UCSD-AML1 (cell line): ENCODE data around the gene ASAH2B.

ENCODE experiments used
- DNase-seq: peaks from one replicate; lab custom pipeline; 2025; ENCODE audit not compliant: unreplicated experiment; lab: John Stamatoyannopoulos, UW

ASAH2B gene

DNA sequence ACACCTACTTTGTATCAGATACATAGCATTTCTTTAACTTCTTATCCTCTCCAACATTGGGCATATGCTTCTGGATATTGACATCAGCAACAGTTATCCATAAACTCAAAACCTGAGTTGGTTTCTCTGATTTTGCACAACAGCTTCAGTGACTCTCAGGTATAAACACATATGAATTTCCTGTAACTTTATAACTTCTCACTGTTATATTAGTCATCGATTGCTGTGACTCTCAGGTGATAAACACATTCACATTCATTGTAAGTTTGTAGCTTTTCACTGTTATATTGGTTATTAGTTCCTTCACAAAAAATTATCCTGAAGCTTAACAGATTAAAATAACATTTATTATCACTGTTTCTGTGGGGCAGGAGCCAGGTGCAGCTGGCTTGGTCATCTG, 57.0 kb downstream of the ASAH2B start:
- DNase-seq = no peak

DNA sequence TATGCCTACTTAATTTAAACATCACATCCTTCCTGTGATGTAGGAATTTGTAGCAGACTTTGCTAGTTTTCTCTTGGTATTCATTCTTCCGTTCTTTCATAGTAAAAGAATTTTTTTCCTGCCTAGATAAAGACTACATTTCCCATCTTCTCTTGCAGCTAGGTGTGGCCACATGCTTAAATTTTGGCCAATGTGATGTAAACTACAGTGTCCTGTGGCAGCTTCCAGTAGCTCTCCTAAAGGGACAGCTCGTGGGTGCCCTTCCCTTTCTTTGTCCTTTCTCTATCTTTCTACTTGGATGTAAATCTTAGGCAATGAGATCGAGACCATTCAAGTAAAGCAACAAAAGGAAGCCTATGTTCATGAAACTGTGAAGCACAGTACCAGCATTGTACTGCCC, 58.6 kb downstream of the ASAH2B start:
- DNase-seq = no peak

DNA sequence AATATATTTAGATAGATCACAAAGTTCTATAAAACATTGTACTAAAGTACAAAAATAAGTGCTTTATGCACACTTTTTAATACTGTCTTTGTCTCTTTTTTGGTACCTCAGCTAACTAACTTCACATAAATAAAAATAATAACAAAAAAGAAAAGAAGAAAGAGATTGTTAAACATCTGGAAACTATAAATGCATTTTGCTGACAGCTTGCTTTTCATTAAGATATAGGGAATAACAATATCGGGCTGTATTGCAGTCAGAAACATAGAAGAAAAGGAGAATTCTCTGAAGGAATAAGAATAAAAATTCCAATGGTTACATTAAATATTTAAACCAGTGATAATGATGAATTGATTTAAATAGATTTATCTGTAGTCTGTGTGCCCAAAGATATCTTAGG, 59.9 kb downstream of the ASAH2B start:
- DNase-seq = no peak

DNA sequence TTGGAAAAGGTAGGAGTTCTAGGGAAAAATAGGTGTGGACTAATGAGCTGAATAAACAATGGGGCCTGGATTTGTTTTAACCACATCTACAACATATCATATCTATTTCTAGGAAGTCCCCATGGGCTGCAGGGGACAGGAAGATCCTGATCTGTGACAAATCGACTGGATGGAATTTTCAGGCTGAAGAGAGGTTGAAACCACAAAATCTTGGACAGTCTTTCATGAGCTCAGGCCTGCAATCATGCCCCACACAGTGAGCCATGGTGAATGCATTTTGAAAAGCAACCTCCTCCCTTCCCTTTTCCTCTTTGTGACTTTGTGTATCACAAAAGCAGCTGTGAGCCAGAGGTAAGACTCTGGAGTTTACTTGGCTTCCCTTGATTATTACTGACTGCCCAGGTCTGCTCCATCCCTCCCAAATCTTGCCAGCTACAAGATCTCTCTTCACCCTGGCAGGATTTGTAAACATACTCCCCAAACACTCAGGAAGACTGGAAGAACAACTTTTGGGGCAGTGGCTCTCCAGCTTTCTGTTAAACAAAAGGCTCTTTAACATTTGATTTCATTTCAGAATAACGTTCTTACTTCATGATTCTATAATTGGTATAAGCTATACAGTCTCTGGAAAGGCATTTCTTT, 66.4 kb downstream of the ASAH2B start:
- DNase-seq = no peak

DNA sequence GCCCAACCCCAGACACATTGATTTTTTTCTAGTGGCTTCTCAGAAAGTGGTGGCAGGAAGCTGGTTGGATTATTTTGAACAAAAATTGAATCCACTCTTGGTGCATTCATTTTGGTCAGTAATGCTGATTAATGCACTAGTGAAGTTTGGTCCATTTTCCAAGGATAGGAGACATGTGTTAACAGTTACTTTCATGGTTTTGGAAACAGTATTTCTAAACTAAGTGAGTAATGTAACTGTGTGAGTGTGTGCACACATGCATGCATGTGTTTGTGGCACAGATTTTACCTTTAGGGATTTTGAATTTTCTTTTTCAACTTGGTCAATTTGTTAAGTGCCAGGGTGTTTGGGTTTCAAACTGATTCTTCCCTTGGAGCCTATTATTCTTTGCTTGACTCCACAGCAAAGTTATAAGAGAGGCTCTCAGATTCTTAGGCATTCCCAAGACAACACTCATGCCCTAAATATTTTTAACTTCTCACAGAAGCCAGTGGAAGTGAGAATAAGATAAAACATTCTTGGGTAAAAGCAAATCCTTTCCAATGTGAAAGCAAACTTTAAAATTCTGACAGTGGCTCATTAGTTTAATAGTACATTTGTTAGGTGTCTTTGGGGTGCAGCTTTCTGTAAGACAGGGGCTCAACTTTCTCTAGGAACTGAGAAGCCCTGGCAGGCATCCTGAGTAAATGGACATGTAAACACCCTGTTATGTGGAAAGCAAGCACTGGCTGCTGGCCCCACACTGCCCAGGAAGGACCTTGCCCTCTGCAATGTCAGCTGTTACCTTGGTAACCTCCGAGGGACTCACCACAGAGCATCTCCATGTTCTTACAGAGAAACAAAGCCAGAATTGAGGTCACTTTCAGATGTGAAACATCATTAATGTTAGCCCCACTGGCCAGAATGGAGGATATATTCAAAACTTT, 68.4 kb downstream of the ASAH2B start:
- no peak for DNase-seq
